NCI-H187 treated with DMSO at 0.1 percent for 48 hours (cell line): ENCODE measurements around the gene SFSWAP.
"Not testable (repeated sequence)": the region's sequence is repeated elsewhere in the genome, so short reads cannot be mapped to it uniquely, and the experiment has no call there.

ENCODE experiments used
- DNase-seq: peaks from one replicate; lab custom pipeline; 2025; lab: John Stamatoyannopoulos, UW

SFSWAP gene

GRCh38 chr12:131710464-131711457, at the start of gene SFSWAP:
Gene SFSWAP (plus strand): TSS chr12:131711090. CDS start chr12:131711230, 140 bp downstream.
- peak; percentile 25 for DNase-seq

GRCh38 chr12:131661170-131661985, 49.5 kb upstream of the SFSWAP start:
- not testable (repeated sequence) for DNase-seq

GRCh38 chr12:131661986-131662288, 49.0 kb upstream of the SFSWAP start:
- DNase-seq = not testable (repeated sequence)

DNA sequence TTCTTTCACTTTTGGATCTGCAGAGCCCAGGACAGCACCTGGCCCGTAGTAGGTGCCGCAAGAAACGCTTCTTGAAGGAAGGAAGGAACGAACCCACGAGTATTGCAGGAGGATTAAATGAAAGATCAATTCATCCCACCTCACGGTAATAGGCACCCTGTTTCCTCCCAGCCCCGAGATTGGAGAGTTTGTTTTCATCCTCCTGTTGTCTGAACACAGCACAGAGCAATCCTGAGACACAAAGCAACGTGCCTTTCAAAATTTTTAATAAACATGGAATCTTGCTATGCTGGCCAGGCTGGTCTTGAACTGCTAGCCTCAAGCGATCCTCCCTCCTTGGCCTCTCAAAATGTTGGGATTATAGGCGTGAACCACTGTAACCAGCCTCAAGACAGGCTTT, 48.5 kb upstream of the SFSWAP start:
- not testable (repeated sequence) for DNase-seq

DNA sequence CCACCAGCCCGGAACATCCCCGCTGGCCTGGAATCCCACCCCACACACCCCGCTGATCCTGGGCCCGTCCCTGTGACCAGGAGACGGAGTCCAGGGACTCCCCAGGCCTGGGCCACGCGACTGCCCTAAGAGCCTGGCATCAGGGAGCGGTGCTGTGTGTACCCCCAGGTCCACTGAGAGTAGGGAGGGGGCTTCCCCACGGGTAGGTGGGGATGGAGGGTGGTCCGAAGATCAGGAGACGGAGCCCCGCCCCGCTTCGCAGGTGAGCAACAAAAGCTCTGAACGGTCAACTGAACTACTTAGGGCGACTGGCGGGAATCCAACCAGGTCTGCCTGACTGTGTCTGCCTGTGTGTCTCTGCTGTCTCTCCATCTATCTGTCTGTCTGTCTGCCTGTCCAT, 45.2 kb upstream of the SFSWAP start:
- not testable (repeated sequence) for DNase-seq

GRCh38 chr12:131666486-131666885, 44.4 kb upstream of the SFSWAP start:
- DNase-seq = not testable (repeated sequence)

DNA sequence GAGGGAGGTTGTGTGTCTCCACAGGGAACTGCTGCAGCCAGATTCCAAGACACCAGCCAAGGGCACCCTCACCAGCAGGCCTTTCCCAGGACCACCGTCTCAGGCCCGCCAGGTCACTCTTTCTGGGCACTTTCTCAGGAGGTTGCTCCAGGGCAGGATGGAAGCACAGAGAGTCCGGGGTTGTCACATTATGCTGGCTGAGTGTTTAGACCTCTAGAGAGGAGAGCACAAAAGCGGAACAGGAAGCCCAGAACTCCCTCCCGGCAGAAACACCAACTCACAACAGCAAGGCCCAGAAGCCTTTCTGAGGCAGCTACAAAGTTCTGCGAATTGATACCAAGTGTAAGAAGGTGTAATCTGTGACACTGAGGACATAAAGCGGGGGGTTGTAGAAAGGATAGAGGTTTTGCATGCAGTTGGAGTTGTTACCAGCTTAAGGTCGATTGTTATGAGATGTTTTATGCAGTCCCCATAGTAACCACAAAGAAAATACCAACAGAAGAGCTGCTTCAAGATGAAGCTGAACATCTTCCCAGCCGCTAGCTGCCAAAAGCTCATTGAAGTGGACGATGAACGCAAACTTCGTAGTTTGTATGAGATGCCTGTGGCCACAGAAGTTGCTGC, 43.8 kb upstream of the SFSWAP start:
- DNase-seq = not testable (repeated sequence)

GRCh38 chr12:131671276-131671675, 39.6 kb upstream of the SFSWAP start:
- DNase-seq = no peak

DNA sequence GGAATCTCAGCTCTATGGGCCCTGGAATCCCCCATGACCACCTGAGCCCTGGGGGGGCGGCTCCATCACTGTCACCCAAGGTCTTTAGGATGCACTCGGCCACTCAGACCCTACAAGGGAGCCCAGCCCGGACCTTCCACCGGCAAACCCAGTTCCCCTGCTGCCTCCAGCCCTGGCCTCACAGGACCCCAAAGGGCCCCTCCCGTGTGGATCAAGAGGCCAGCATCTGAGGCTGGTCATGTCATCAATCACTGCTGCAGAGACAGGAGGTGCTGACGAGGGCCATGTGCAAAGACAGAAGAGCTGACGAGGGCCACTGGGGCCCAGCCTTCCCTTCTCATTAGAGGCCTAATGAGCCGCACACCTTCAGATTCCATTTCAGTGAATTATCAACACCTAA, 39.0 kb upstream of the SFSWAP start:
- DNase-seq = no peak

DNA sequence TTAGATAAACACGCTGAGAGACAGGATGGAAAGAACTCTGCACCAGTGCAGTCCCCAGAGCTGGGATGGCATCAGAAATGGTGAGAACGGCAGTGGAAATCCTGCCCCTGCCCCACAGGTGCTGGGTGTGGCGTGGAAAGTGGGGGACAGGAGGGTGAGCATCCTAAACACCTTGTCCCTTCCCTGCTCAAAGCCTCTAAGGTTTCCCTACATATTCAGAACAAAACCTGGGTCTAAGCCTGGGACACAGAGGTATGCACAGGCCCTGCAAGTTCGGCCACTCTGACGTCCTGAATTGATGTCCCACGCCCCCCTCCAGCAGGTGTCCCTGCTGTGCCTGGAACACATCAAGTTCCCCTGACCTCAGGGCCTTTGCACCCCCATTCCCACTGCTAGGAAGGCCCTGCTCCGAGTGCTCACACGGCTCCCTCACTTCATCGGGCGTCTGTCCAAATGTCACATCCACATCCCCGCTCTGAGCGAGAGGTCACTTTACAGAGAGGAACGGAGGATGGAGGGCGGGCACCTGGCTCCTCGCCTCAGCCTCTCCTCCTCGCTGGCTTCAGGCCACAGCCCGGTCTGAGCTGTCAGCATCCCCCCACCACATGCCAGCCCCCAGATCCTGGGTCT, 38.5 kb upstream of the SFSWAP start:
- no peak for DNase-seq

DNA sequence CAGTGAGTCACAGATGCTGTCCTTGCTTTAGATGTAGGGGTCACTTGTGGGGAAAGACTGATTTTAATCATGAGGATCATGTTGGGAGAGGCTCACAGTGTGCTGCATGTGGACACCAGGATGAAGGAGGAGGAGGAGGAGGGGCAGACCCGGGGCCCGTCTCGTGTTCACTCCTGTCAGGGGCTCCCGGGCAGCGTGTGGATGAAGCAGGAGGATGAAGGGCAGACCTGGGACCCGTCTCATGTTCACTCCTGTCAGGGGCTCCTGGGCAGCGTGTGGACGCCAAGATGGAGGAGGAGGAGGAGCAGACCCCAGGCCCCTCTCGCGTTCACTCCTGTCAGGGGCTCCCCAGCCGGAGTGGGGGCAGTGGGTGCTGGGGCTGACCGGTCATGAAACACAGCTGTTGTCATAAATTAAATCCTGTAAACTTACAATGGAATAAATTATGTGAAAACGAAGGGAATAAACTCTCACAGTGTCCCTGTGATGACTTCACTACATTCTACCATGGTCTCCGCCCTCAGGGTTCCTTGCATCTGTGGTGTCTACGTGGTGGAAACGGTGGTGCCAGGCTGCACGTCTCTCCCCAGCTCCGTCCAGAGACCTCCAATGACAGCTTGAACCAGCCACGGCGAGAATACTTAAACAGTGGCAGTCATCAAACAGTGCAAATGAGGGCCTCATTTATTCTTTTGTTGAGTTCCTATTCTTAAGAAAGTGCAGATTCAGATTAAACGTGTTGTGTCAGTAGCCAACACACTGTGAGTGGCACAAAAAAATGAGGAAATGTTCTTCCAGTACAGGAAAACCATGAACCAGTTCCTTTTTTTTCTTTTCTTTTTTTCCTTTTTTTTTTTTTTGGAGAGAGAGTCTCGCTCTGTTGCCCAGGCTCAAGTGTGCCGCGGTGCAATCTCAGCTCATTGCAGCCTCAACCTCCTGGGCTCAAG, 37.7 kb upstream of the SFSWAP start:
- DNase-seq = no peak

- DNase-seq = no peak
Observed at GRCh38 chr12:131673888-131674257, 37.0 kb upstream of the SFSWAP start.

- no peak for DNase-seq
Observed at GRCh38 chr12:131674373-131674772, 36.5 kb upstream of the SFSWAP start.

DNA sequence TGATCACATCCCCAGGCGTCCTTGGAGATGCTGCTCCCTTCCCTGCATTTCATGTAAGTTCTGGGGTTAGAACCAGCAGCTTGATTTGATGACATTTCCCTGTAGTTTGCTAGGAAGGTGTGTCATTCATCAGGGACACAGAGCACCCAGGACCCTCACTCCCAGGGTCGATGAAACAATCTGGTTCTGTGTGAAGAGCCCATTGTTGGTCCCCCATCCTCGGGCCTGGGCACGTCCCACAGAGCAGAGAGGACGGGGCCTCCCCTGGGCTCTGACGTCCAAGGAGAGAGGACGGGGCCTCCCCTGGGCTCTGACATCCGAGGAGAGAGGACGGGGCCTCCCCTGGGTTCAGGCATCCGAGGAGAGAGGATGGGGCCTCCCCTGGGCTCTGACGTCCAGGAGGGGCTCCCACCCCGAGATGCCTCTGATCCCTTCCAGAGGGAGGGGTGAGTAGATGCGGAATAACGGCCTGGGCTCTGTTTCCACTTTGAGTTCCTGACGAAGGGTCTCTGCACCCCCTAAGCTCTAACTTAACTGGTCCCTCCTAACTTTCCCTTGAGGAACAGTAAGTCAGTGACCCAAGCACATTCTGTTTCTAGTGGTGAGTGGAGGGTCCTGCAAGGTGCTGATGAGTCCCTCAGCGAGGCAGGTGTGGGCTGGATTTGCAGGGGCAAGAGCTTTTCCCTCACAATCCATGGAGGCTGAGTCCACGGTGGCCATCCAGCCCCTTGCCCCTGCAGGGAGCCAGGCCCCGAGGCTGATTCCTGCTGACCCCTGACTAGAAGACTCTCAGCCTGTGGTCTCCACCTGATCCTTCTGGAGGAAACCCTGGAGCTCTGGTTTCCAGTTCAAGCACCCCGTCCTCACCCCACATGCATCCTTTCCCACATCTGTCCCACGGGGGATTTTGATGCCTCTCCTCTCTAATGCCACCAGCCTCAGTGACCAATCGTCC, 35.5 kb upstream of the SFSWAP start:
- no peak for DNase-seq

- DNase-seq = no peak
Observed at GRCh38 chr12:131676544-131676943, 34.3 kb upstream of the SFSWAP start.

DNA sequence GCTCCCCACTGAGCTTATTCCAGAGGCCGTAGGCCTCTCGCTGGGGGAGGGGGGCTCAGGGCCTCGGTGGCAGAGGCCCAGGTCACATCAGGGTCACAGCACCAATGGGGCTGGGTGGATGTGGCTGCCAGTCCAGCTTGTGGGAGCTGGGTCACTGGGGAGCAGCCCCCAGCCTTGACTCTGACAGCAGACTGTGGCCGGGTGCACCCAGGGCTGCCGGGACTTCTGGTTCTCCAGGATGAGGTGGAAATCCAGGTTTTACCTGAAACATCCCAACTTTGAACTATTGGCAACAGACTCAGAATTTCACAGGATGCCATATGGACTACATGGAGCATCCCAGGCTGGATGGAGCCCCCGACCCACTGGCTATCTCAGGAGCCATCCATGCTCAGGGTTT, 33.8 kb upstream of the SFSWAP start:
- DNase-seq = not testable (repeated sequence)

DNA sequence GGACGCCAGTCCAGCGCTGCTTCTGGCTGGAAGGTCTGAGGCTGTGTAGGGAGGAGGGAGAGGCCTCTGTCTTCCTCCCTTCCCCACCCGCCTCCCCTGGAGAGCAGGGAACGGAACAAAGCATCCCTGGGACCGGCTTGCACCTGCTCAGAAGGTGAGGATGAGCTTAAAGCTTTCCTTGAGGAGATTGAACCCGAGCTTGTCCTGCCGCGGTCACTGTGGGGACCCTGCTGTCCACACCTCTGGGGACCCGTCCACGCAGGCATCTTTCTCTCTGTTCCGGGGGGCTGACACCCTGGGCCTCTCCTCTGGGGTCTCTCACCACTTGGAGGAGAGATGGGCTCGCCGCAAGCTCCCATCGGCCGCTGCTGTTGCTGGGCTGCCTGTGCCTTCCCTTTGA, 33.2 kb upstream of the SFSWAP start:
- DNase-seq = no peak

GRCh38 chr12:131678389-131679181, 32.3 kb upstream of the SFSWAP start:
- DNase-seq = not testable (repeated sequence)

DNA sequence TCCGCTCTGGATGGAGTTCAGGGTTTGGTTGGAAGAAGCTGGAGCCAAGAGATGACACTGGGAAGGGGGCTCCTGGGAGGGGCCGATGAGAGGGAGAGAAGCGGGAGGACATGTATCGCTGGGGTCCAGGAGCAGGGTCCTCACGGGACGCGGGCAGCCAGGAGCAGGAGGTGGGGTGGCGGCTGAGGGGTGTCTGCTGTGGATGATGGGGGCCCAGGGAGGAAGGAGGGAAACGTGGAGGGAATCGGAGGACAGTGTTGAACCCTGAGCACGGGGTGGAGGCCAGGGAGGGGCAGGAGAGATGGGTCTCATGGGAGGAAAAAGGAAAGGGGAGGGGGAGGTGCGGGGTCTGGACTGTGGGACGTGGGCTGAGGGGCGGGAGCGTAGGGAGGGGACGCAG, 31.7 kb upstream of the SFSWAP start:
- not testable (repeated sequence) for DNase-seq
